ENCODE measurements around the gene NACC2. TPM values are rescaled to one million over a fixed set of nuclear protein-coding genes. Genes with fewer than 3 reads are reported as not detected.
"Not testable (repeated sequence)": the region's sequence is repeated elsewhere in the genome, so short reads cannot be mapped to it uniquely, and the experiment has no call there.

NACC2 gene
- total and polyA plus RNA-seq, 9 donors = 6.8 to 11.7 (median 9.3) TPM

- no peaks in the 10 kb centered on the region for H3K36me3 ChIP-seq (ENCODE audit: control insufficient read depth, insufficient read depth, low read length)
- H3K27ac ChIP-seq (ENCODE audit: low read length) = no peak overlapping the region
- H3K4me3 ChIP-seq (ENCODE audit: low read length) = no peak overlapping the region
- no peak for DNase-seq
- H3K27me3 ChIP-seq (ENCODE audit: control insufficient read depth, insufficient read depth, low read length) = peaks cover 3% of the 10 kb centered on the region
- 63% methylated on average over 6 of the region's 6 CpGs for WGBS (ENCODE audit: insufficient coverage)
- no peaks in the 10 kb centered on the region for H3K9me3 ChIP-seq (replicated peaks; ENCODE audit: control insufficient read depth, low read depth, low read length)
- H3K4me1 ChIP-seq (ENCODE audit: control insufficient read depth, insufficient read depth, low read length) = peaks cover 74% of the 10 kb centered on the region
These were observed 9.8 kb upstream of the NACC2 start for GRCh38 chr9:136104916-136105315.

GRCh38 chr9:136104488-136104800 is 9.4 kb upstream of the NACC2 start:
- no CpG with 5 or more reads among the region's 1 CpG for WGBS (ENCODE audit: insufficient coverage)
- peaks cover 71% of the 10 kb centered on the region for H3K4me1 ChIP-seq (ENCODE audit: control insufficient read depth, insufficient read depth, low read length)

GRCh38 chr9:136103651-136104487 is 8.8 kb upstream of the NACC2 start:
- H3K27me3 ChIP-seq (ENCODE audit: control insufficient read depth, insufficient read depth, low read length) = peaks cover 5% of the 10 kb centered on the region
- WGBS (ENCODE audit: insufficient coverage) = 56% methylated on average over 22 of the region's 34 CpGs
- H3K36me3 ChIP-seq (ENCODE audit: control insufficient read depth, insufficient read depth, low read length) = no peaks in the 10 kb centered on the region
- H3K4me1 ChIP-seq (ENCODE audit: control insufficient read depth, insufficient read depth, low read length) = peaks cover 70% of the 10 kb centered on the region
- H3K9me3 ChIP-seq (replicated peaks; ENCODE audit: control insufficient read depth, low read depth, low read length) = no peaks in the 10 kb centered on the region
- H3K27ac ChIP-seq (ENCODE audit: low read length) = no peak overlapping the region
- DNase-seq = no peak
- H3K4me3 ChIP-seq (ENCODE audit: low read length) = no peak overlapping the region

More at GRCh38 chr9:136104488-136104800, 9.4 kb upstream of the NACC2 start:
- no peak overlapping the region for H3K27ac ChIP-seq (ENCODE audit: low read length)
- H3K36me3 ChIP-seq (ENCODE audit: control insufficient read depth, insufficient read depth, low read length) = no peaks in the 10 kb centered on the region
- DNase-seq = no peak
- H3K4me3 ChIP-seq (ENCODE audit: low read length) = no peak overlapping the region
- peaks cover 3% of the 10 kb centered on the region for H3K27me3 ChIP-seq (ENCODE audit: control insufficient read depth, insufficient read depth, low read length)
- no peaks in the 10 kb centered on the region for H3K9me3 ChIP-seq (replicated peaks; ENCODE audit: control insufficient read depth, low read depth, low read length)

GRCh38 chr9:136101615-136102074 is 6.6 kb upstream of the NACC2 start:
- Histone ChIP-seq H3K4me1 (ENCODE audit: control insufficient read depth, insufficient read depth, low read length) (peaks cover 51% of the 10 kb centered on the region), H3K27me3 (ENCODE audit: control insufficient read depth, insufficient read depth, low read length) (peaks cover 13% of the 10 kb centered on the region)
- not testable (repeated sequence) for DNase-seq; H3K36me3 ChIP-seq (ENCODE audit: control insufficient read depth, insufficient read depth, low read length); H3K27ac ChIP-seq (ENCODE audit: low read length); H3K4me3 ChIP-seq (ENCODE audit: low read length); H3K9me3 ChIP-seq (replicated peaks; ENCODE audit: control insufficient read depth, low read depth, low read length)
- WGBS (ENCODE audit: insufficient coverage) = 88% methylated on average over 10 of the region's 27 CpGs

- no peak overlapping the region for H3K4me3 ChIP-seq (ENCODE audit: low read length)
- H3K27me3 ChIP-seq (ENCODE audit: control insufficient read depth, insufficient read depth, low read length) = peaks cover 13% of the 10 kb centered on the region
- 56% methylated on average over 17 of the region's 30 CpGs for WGBS (ENCODE audit: insufficient coverage)
- H3K27ac ChIP-seq (ENCODE audit: low read length) = no peak overlapping the region
- no peak for DNase-seq
- H3K4me1 ChIP-seq (ENCODE audit: control insufficient read depth, insufficient read depth, low read length) = peaks cover 49% of the 10 kb centered on the region
- no peaks in the 10 kb centered on the region for H3K9me3 ChIP-seq (replicated peaks; ENCODE audit: control insufficient read depth, low read depth, low read length)
- no peaks in the 10 kb centered on the region for H3K36me3 ChIP-seq (ENCODE audit: control insufficient read depth, insufficient read depth, low read length)
These were observed 5.9 kb upstream of the NACC2 start for GRCh38 chr9:136100700-136101614.

- H3K4me3 ChIP-seq (ENCODE audit: low read length) = no peak overlapping the region
- no peaks in the 10 kb centered on the region for H3K36me3 ChIP-seq (ENCODE audit: control insufficient read depth, insufficient read depth, low read length)
- H3K9me3 ChIP-seq (replicated peaks; ENCODE audit: control insufficient read depth, low read depth, low read length) = no peaks in the 10 kb centered on the region
- DNase-seq = no peak
- peaks cover 13% of the 10 kb centered on the region for H3K27me3 ChIP-seq (ENCODE audit: control insufficient read depth, insufficient read depth, low read length)
- WGBS (ENCODE audit: insufficient coverage) = no CpG with 5 or more reads among the region's 25 CpGs
- H3K27ac ChIP-seq (ENCODE audit: low read length) = no peak overlapping the region
- H3K4me1 ChIP-seq (ENCODE audit: control insufficient read depth, insufficient read depth, low read length) = peaks cover 38% of the 10 kb centered on the region
These were observed 4.5 kb upstream of the NACC2 start for GRCh38 chr9:136099542-136099941.

GRCh38 chr9:136098844-136099243 is 3.8 kb upstream of the NACC2 start:
- Histone ChIP-seq H3K9me3 (replicated peaks; ENCODE audit: control insufficient read depth, low read depth, low read length) (no peaks in the 10 kb centered on the region), H3K36me3 (ENCODE audit: control insufficient read depth, insufficient read depth, low read length) (no peaks in the 10 kb centered on the region), H3K4me3 (ENCODE audit: low read length) (no peak overlapping the region), H3K27me3 (ENCODE audit: control insufficient read depth, insufficient read depth, low read length) (peaks cover 13% of the 10 kb centered on the region), H3K4me1 (ENCODE audit: control insufficient read depth, insufficient read depth, low read length) (peaks cover 37% of the 10 kb centered on the region), H3K27ac (ENCODE audit: low read length) (no peak overlapping the region)
- 36% methylated on average over 11 of the region's 14 CpGs for WGBS (ENCODE audit: insufficient coverage)
- DNase-seq = no peak

- Histone ChIP-seq H3K27me3 (ENCODE audit: control insufficient read depth, insufficient read depth, low read length) (peaks cover 13% of the 10 kb centered on the region), H3K4me1 (ENCODE audit: control insufficient read depth, insufficient read depth, low read length) (peaks cover 37% of the 10 kb centered on the region), H3K36me3 (ENCODE audit: control insufficient read depth, insufficient read depth, low read length) (no peaks in the 10 kb centered on the region), H3K27ac (ENCODE audit: low read length) (no peak overlapping the region), H3K4me3 (ENCODE audit: low read length) (no peak overlapping the region), H3K9me3 (replicated peaks; ENCODE audit: control insufficient read depth, low read depth, low read length) (no peaks in the 10 kb centered on the region)
- no peak for DNase-seq
- WGBS (ENCODE audit: insufficient coverage) = 94% methylated on average over 10 of the region's 11 CpGs
These were observed 3.1 kb upstream of the NACC2 start for GRCh38 chr9:136098210-136098609.

- DNase-seq = no peak
- no CpG with 5 or more reads among the region's 5 CpGs for WGBS (ENCODE audit: insufficient coverage)
- Histone ChIP-seq H3K9me3 (replicated peaks; ENCODE audit: control insufficient read depth, low read depth, low read length) (no peaks in the 10 kb centered on the region), H3K4me3 (ENCODE audit: low read length) (no peak overlapping the region), H3K27me3 (ENCODE audit: control insufficient read depth, insufficient read depth, low read length) (peaks cover 13% of the 10 kb centered on the region), H3K4me1 (ENCODE audit: control insufficient read depth, insufficient read depth, low read length) (peaks cover 50% of the 10 kb centered on the region), H3K27ac (ENCODE audit: low read length) (no peak overlapping the region), H3K36me3 (ENCODE audit: control insufficient read depth, insufficient read depth, low read length) (peaks cover 6% of the 10 kb centered on the region)
These were observed 1.5 kb upstream of the NACC2 start for GRCh38 chr9:136096505-136097001.
